Activated CD4-positive, alpha-beta T cell treated with anti-CD3 and anti-CD28 coated beads, Interleukin-2, amount 10 ng/mL, durations not matched to agents 7 days and 5 days (primary cell): ENCODE measurements around the gene IQCM. TPM values are rescaled to one million over a fixed set of nuclear protein-coding genes. Genes with fewer than 3 reads are reported as not detected.
"Not testable (repeated sequence)": the region's sequence is repeated elsewhere in the genome, so short reads cannot be mapped to it uniquely, and the experiment has no call there.

Experiments used
- CTCF ChIA-PET: fragments of 350-600 bp; sonication (Branson Sonifier 250); formaldehyde crosslinking; loops from one replicate; lab custom pipeline; 2021; ENCODE audit warnings: antibody characterized with exemption; lab: Charles Lee
- POLR2A ChIA-PET: fragments of 350-600 bp; sonication (Branson Sonifier 250); formaldehyde crosslinking; loops from one replicate; lab custom pipeline; 2021; ENCODE audit warnings: antibody characterized with exemption; lab: Charles Lee
- DNase-seq: peaks from one replicate; pipeline ENCODE4 v3.0.0-alpha.2; 2020
- H3K27ac Mint-ChIP-seq: one replicate; pipeline ENCODE4 v1.8.0; 2021; ENCODE audit warnings: mild to moderate bottlenecking, moderate library complexity, mixed read lengths
- H3K27me3 Mint-ChIP-seq: one replicate; pipeline ENCODE4 v1.8.0; 2021; ENCODE audit warnings: mixed read lengths
- H3K36me3 Mint-ChIP-seq: one replicate; pipeline ENCODE4 v1.8.0; 2021; ENCODE audit warnings: low read depth, mixed read lengths
- H3K4me1 Mint-ChIP-seq: one replicate; pipeline ENCODE4 v1.8.0; 2021; ENCODE audit warnings: mixed read lengths
- H3K4me3 Mint-ChIP-seq: one replicate; pipeline ENCODE4 v1.8.0; 2021; ENCODE audit warnings: mild to moderate bottlenecking, moderate library complexity, mixed read lengths
- H3K9me3 Mint-ChIP-seq: one replicate; pipeline ENCODE4 v1.8.0; 2021; ENCODE audit warnings: mixed read lengths
- total RNA-seq, 2 experiments: library from RNA; stranded (reverse); gene quantifications; one replicate each; pipeline ENCODE4 v1.2.3, GENCODE V29; 2021

Gene IQCM
- total RNA-seq, 2 experiments from 2014 or later: not detected

DNA sequence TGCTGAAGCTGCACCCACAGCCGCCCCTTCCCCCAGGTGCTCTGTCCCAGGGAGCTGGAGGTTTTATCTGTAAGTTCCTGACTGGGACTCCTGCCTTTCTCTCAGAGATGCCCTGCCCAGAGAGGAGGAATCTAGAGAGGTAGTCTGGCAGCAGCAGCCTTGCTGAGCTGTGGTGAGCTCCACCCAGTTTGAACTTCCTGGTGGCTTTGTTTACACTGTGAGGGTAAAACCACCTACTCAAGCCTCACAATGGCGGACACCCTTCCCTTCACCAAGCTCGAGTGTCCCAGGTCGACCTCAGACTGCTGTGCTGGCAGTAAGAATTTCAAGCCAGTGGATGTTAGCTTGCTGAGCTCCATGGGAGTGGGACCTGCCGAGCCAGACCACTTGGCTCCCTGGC is 474.5 kb downstream of the IQCM start:
- H3K36me3 Mint-ChIP-seq, H3K27ac Mint-ChIP-seq, H3K4me1 Mint-ChIP-seq, H3K27me3 Mint-ChIP-seq, POLR2A ChIA-PET, DNase-seq, H3K4me3 Mint-ChIP-seq, H3K9me3 Mint-ChIP-seq, CTCF ChIA-PET: not testable (repeated sequence)

DNA sequence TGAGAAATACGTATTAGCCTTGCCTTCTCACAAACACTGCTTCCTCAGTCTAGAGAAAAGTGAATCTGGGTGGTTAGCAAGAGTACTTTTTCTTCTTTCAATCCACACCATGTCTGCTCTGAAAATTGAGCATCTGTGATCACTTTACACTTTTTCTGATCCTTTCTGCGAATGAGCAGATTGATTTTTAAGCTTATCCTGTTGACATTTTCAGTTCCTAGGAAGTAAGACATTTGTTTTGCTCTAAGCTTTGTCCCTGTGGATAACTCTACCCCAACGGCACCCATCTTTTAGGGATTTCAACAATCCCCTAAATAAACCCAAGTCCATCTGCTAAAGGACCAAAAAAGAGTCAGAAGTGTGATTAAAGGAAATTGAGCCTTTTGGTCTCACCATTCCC is 487.5 kb downstream of the IQCM start:
- CTCF ChIA-PET: no interaction called here

DNA sequence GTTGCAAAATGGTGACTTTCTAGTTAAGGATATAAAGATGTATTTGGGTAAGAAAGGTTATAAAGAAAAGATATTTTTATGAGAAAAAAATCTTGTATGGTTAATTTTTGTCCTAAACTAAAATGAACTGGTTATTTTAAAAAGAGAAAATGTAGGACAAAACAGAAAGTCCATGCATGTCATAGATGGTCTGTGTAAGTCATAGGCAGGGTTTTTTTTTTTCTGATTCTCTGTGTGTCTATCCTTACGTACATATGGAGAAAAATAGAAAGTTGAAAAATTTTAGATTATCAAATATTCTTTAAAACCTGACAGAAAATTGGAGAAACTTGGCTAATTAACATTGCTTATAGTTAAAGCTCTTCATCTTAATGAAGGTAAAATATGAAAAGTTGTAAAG is 493.4 kb downstream of the IQCM start:
- peaks cover 11% of the 10 kb centered on the region for H3K9me3 Mint-ChIP-seq
- POLR2A ChIA-PET: no interaction called here

More for the DNA sequence above, 487.5 kb downstream of the IQCM start:
- peaks cover 7% of the 10 kb centered on the region for H3K9me3 Mint-ChIP-seq
- no peaks in the 10 kb centered on the region for H3K27me3 Mint-ChIP-seq
- H3K4me1 Mint-ChIP-seq: no peaks in the 10 kb centered on the region
- H3K4me3 Mint-ChIP-seq: no peak overlapping the region
- H3K36me3 Mint-ChIP-seq: no peaks in the 10 kb centered on the region
- H3K27ac Mint-ChIP-seq: no peak overlapping the region
- no peak for DNase-seq
- POLR2A ChIA-PET: no interaction called here

DNA sequence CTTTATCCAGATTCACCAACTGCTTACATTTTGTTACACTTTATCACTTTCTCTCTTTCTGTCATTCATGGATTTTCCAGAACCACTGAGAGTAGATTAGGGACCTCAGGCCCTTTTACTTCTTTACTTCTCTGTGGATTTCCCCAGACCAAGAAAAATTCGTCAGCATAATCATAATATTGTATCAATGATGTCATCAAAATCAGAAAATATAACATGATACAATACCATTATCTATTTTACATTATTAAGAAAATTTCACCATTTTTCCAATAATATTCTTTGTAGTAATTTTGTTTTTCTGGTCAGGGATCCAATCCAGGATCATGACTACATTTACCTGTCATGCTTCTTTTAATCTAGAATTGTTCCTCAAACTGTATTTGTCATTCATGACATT is 494.2 kb downstream of the IQCM start:
- H3K27me3 Mint-ChIP-seq: no peaks in the 10 kb centered on the region
- H3K4me3 Mint-ChIP-seq: no peak overlapping the region
- no peaks in the 10 kb centered on the region for H3K4me1 Mint-ChIP-seq
- peaks cover 11% of the 10 kb centered on the region for H3K9me3 Mint-ChIP-seq
- ChIA-PET CTCF (no interaction called here), POLR2A (no interaction called here)
- no peaks in the 10 kb centered on the region for H3K36me3 Mint-ChIP-seq
- no peak for DNase-seq
- no peak overlapping the region for H3K27ac Mint-ChIP-seq

More for the DNA sequence above, 493.4 kb downstream of the IQCM start:
- Mint-ChIP-seq H3K27me3 (no peaks in the 10 kb centered on the region), H3K36me3 (no peaks in the 10 kb centered on the region), H3K4me1 (no peaks in the 10 kb centered on the region), H3K27ac (no peak overlapping the region), H3K4me3 (no peak overlapping the region)
- no peak for DNase-seq
- CTCF ChIA-PET: no interaction called here

DNA sequence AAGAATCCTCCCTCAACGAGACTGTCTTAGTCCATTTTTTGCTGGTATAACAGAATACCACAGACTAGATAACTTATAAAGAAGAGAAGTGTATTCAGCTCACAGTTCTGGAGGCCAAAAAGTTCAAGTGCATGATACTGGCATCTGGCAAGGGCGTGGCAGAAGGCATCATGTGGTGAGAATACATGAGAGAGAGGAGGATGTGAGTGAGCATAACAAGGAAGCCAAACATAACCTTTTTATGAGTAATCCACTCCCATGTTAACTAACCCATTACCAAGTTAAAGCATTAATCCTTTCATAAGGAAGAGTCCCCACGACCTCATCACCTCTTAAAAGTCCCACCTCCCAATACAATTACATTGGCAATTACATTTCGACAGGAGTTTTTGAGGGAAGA is 504.6 kb downstream of the IQCM start:
- CTCF ChIA-PET: no interaction called here
- H3K9me3 Mint-ChIP-seq: peaks cover 8% of the 10 kb centered on the region
- H3K4me1 Mint-ChIP-seq: no peaks in the 10 kb centered on the region
- no peaks in the 10 kb centered on the region for H3K27me3 Mint-ChIP-seq
- no peak for DNase-seq
- POLR2A ChIA-PET: no interaction called here
- no peak overlapping the region for H3K4me3 Mint-ChIP-seq
- H3K36me3 Mint-ChIP-seq: no peaks in the 10 kb centered on the region
- no peak overlapping the region for H3K27ac Mint-ChIP-seq

DNA sequence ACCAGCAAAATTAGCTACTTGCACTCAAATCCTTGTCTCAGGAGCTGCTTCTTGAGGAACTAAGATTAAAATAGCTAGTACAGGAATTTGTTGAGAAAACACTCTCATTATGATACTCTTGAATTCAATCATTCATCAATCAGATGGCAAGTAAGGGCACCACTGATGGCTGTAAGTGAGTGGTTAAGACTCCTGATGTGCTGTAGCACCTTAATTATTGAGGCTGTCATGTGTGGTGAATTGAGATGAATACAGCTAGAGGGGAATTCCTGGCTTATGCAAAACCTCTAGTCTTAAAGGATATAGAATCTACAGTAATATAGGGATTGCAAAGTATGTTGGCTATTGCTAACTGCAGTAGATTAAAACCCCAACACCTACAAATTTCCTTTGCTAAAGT is 509.1 kb downstream of the IQCM start:
- DNase-seq: no peak
- no peaks in the 10 kb centered on the region for H3K36me3 Mint-ChIP-seq
- H3K27ac Mint-ChIP-seq: no peak overlapping the region
- CTCF ChIA-PET: no interaction called here
- H3K4me3 Mint-ChIP-seq: no peak overlapping the region
- H3K27me3 Mint-ChIP-seq: no peaks in the 10 kb centered on the region
- no peaks in the 10 kb centered on the region for H3K4me1 Mint-ChIP-seq
- peaks cover 8% of the 10 kb centered on the region for H3K9me3 Mint-ChIP-seq
- POLR2A ChIA-PET: no interaction called here
